GM08714 (cell line): ENCODE data around the gene TCF4.

Experiments used
- H3K4me3 ChIP-seq: fragments of 200-500 bp; sonication (Bioruptor generic); 2 replicates; pipeline ENCODE4 v1.5.1; 2014; ENCODE audit warnings: mild to moderate bottlenecking, low read length, inconsistent platforms
- ZNF274 ChIP-seq: IDR thresholded peaks from 2 replicates; pipeline ENCODE4 v1.6.1; 2012; ENCODE audit warnings: mild to moderate bottlenecking, low read depth, low read length

The TCF4 gene

GRCh38 chr18:55387139-55387984 is 200.6 kb downstream of the TCF4 start:
- no peak for TF ChIP-seq ZNF274
- no peak overlapping the region for H3K4me3 ChIP-seq

GRCh38 chr18:55386545-55386944 is 201.4 kb downstream of the TCF4 start:
- H3K4me3 ChIP-seq = no peak overlapping the region
- no peak for TF ChIP-seq ZNF274

GRCh38 chr18:55385770-55386169 is 202.2 kb downstream of the TCF4 start:
- no peak overlapping the region for H3K4me3 ChIP-seq
- no peak for TF ChIP-seq ZNF274

GRCh38 chr18:55384551-55385275 is 203.3 kb downstream of the TCF4 start:
- H3K4me3 ChIP-seq = no peak overlapping the region
- TF ChIP-seq ZNF274 = no peak

- no peak overlapping the region for H3K4me3 ChIP-seq
- TF ChIP-seq ZNF274 = no peak
Measured at GRCh38 chr18:55384115-55384514, 203.9 kb downstream of the TCF4 start.

- no peak for TF ChIP-seq ZNF274
- no peak overlapping the region; the same call in 1 of the 2 replicates for H3K4me3 ChIP-seq
Measured at GRCh38 chr18:55382277-55382805, 205.7 kb downstream of the TCF4 start.

- TF ChIP-seq ZNF274 = no peak
Measured at GRCh38 chr18:55381277-55381676, 206.7 kb downstream of the TCF4 start.

GRCh38 chr18:55380589-55380988 is 207.4 kb downstream of the TCF4 start:
- TF ChIP-seq ZNF274 = no peak
- H3K4me3 ChIP-seq = no peak overlapping the region

More at GRCh38 chr18:55381277-55381676, 206.7 kb downstream of the TCF4 start:
- H3K4me3 ChIP-seq = no peak overlapping the region

- no peak for TF ChIP-seq ZNF274
- no peak overlapping the region for H3K4me3 ChIP-seq
Measured at GRCh38 chr18:55376387-55376786, 211.6 kb downstream of the TCF4 start.

GRCh38 chr18:55375930-55376329 is 212.1 kb downstream of the TCF4 start:
- no peak for TF ChIP-seq ZNF274
- H3K4me3 ChIP-seq = no peak overlapping the region

- no peak overlapping the region for H3K4me3 ChIP-seq
- no peak for TF ChIP-seq ZNF274
Measured at GRCh38 chr18:55374741-55375140, 213.3 kb downstream of the TCF4 start.

- no peak for TF ChIP-seq ZNF274
Measured at GRCh38 chr18:55372209-55372608, 215.8 kb downstream of the TCF4 start.

GRCh38 chr18:55370936-55371335 is 217.1 kb downstream of the TCF4 start:
- TF ChIP-seq ZNF274 = no peak
- no peak overlapping the region for H3K4me3 ChIP-seq

More at GRCh38 chr18:55372209-55372608, 215.8 kb downstream of the TCF4 start:
- H3K4me3 ChIP-seq = no peak overlapping the region

- H3K4me3 ChIP-seq = no peak overlapping the region
- no peak for TF ChIP-seq ZNF274
Measured at GRCh38 chr18:55369346-55369745, 218.6 kb downstream of the TCF4 start.

GRCh38 chr18:55365342-55365741 is 222.7 kb downstream of the TCF4 start:
- H3K4me3 ChIP-seq = no peak overlapping the region
- no peak for TF ChIP-seq ZNF274
